Mesendoderm (in vitro differentiated cells): ENCODE results near the gene WFDC5.

Experiments used
- DNase-seq: peaks from one replicate; pipeline ENCODE4 v3.0.0; 2013
- H2AK5ac ChIP-seq: 2 replicates; pipeline ENCODE4 v1.6.1; 2013; ENCODE audit warnings: low read length, inconsistent platforms
- H2BK120ac ChIP-seq: 2 replicates; pipeline ENCODE4 v1.6.1; 2013; ENCODE audit warnings: low read depth, mild to moderate bottlenecking, low read length, moderate library complexity, mixed read lengths
- H2BK15ac ChIP-seq: replicated peaks from 2 replicates; pipeline ENCODE4 v1.6.1; 2013; ENCODE audit warnings: low read depth, mild to moderate bottlenecking, moderate library complexity
- H2BK5ac ChIP-seq: 2 replicates; pipeline ENCODE4 v1.6.1; 2013; ENCODE audit warnings: low read length, inconsistent platforms
- H3K18ac ChIP-seq: 2 replicates; pipeline ENCODE4 v1.6.1; 2013; ENCODE audit warnings: mild to moderate bottlenecking, low read length, mixed read lengths
- H3K23ac ChIP-seq: one replicate; pipeline ENCODE4 v1.6.1; 2013; ENCODE audit warnings: low read length
- H3K27ac ChIP-seq: 2 replicates; pipeline ENCODE4 v1.5.1; 2013; ENCODE audit warnings: low read depth, mild to moderate bottlenecking, inconsistent platforms, low read length, moderate library complexity
- H3K27me3 ChIP-seq: 2 replicates; pipeline ENCODE4 v1.6.1; 2013; ENCODE audit warnings: low read length, control low read depth, mild to moderate bottlenecking, inconsistent platforms; ENCODE audit not compliant: insufficient read depth, poor library complexity
- H3K36me3 ChIP-seq: 2 replicates; pipeline ENCODE4 v1.6.1; 2013; ENCODE audit warnings: low read length, inconsistent platforms; ENCODE audit not compliant: control insufficient read depth, insufficient read depth
- H3K4ac ChIP-seq: one replicate; pipeline ENCODE4 v1.6.1; 2013; ENCODE audit warnings: low read depth, mild to moderate bottlenecking, low read length, moderate library complexity
- H3K4me1 ChIP-seq: 2 replicates; pipeline ENCODE4 v1.6.1; 2013; ENCODE audit warnings: low read depth, low read length, inconsistent platforms; ENCODE audit not compliant: control insufficient read depth
- H3K4me2 ChIP-seq: 2 replicates; pipeline ENCODE4 v1.6.1; 2013; ENCODE audit warnings: low read length
- H3K4me3 ChIP-seq: 2 replicates; pipeline ENCODE4 v1.5.1; 2013; ENCODE audit warnings: mild to moderate bottlenecking, low read length
- H3K56ac ChIP-seq: one replicate; pipeline ENCODE4 v1.6.1; 2013; ENCODE audit warnings: low read length
- H3K79me1 ChIP-seq: 2 replicates; pipeline ENCODE4 v1.6.1; 2013; ENCODE audit warnings: low read length, inconsistent platforms
- H3K79me2 ChIP-seq: 2 replicates; pipeline ENCODE4 v1.6.1; 2013; ENCODE audit warnings: mild to moderate bottlenecking, low read length; ENCODE audit not compliant: control insufficient read depth, insufficient read depth
- H3K9ac ChIP-seq: 2 replicates; pipeline ENCODE4 v1.6.1; 2013; ENCODE audit warnings: low read length, inconsistent platforms
- H4K5ac ChIP-seq: one replicate; pipeline ENCODE4 v1.6.1; 2013; ENCODE audit warnings: low read length
- H4K8ac ChIP-seq: one replicate; pipeline ENCODE4 v1.6.1; 2013; ENCODE audit warnings: low read depth, mild to moderate bottlenecking, control low read depth, low read length, moderate library complexity
- WGBS: extraction: QIAGEN DNeasy Blood & Tissue Kit; methylation state at CpG from one replicate; pipeline ENCODE4 v1.1.7; 2013; ENCODE audit warnings: low lambda C conversion rate, missing lambda C conversion rate; ENCODE audit not compliant: insufficient coverage; ENCODE audit errors: extremely low coverage; 5-methylcytosine and 5-hydroxymethylcytosine counted together

The WFDC5 gene

GRCh38 chr20:45094201-45094600 is 20.8 kb downstream of the WFDC5 start:
- no peak overlapping the region for H3K4me3 ChIP-seq
- no peak overlapping the region for H3K4ac ChIP-seq
- H3K27me3 ChIP-seq = no peaks in the 10 kb centered on the region
- H2AK5ac ChIP-seq = no peak overlapping the region
- DNase-seq = no peak
- no peaks in the 10 kb centered on the region for H3K36me3 ChIP-seq
- no CpG with 5 or more reads among the region's 2 CpGs for WGBS
- no peaks in the 10 kb centered on the region for H3K79me2 ChIP-seq
- H2BK15ac ChIP-seq = no peak overlapping the region
- H3K4me2 ChIP-seq = no peak overlapping the region
- no peak overlapping the region for H2BK5ac ChIP-seq
- H3K56ac ChIP-seq = no peak overlapping the region
- no peak overlapping the region for H3K9ac ChIP-seq
- H3K4me1 ChIP-seq = no peaks in the 10 kb centered on the region
- H3K18ac ChIP-seq = no peak overlapping the region
- H3K27ac ChIP-seq = no peak overlapping the region
- H4K8ac ChIP-seq = no peak overlapping the region
- no peaks in the 10 kb centered on the region for H3K79me1 ChIP-seq
- H2BK120ac ChIP-seq = no peak overlapping the region
- no peak overlapping the region for H3K23ac ChIP-seq
- H4K5ac ChIP-seq = no peak overlapping the region

- Histone ChIP-seq H3K36me3 (no peaks in the 10 kb centered on the region), H2BK5ac (no peak overlapping the region), H3K27me3 (no peaks in the 10 kb centered on the region), H3K4me1 (no peaks in the 10 kb centered on the region), H3K79me1 (no peaks in the 10 kb centered on the region), H3K79me2 (no peaks in the 10 kb centered on the region), H3K4me3 (no peak overlapping the region), H3K18ac (no peak overlapping the region), H3K9ac (no peak overlapping the region), H3K56ac (no peak overlapping the region), H2BK120ac (no peak overlapping the region), H4K5ac (no peak overlapping the region), H2AK5ac (no peak overlapping the region), H3K4me2 (no peak overlapping the region), H3K23ac (no peak overlapping the region), H3K27ac (no peak overlapping the region), H2BK15ac (no peak overlapping the region), H4K8ac (no peak overlapping the region), H3K4ac (no peak overlapping the region)
- no peak for DNase-seq
- WGBS = no CpG with 5 or more reads among the region's 7 CpGs
Observed at GRCh38 chr20:45092898-45093297, 22.1 kb downstream of the WFDC5 start.

- no peak overlapping the region for H3K23ac ChIP-seq
Observed at GRCh38 chr20:45091366-45091765, 23.6 kb downstream of the WFDC5 start.

GRCh38 chr20:45090481-45090880 is 24.5 kb downstream of the WFDC5 start:
- Histone ChIP-seq H2BK15ac (no peak overlapping the region), H3K36me3 (no peaks in the 10 kb centered on the region), H3K79me2 (no peaks in the 10 kb centered on the region), H3K23ac (no peak overlapping the region), H4K5ac (no peak overlapping the region), H3K27me3 (no peaks in the 10 kb centered on the region), H3K4me1 (no peaks in the 10 kb centered on the region), H3K79me1 (no peaks in the 10 kb centered on the region), H2BK5ac (no peak overlapping the region), H3K9ac (no peak overlapping the region), H2BK120ac (no peak overlapping the region), H3K4me2 (no peak overlapping the region), H3K18ac (no peak overlapping the region), H2AK5ac (no peak overlapping the region), H3K4ac (no peak overlapping the region), H4K8ac (no peak overlapping the region), H3K27ac (no peak overlapping the region), H3K4me3 (no peak overlapping the region), H3K56ac (no peak overlapping the region)
- WGBS = no CpG with 5 or more reads among the region's 3 CpGs
- peak; percentile 35 for DNase-seq

More at GRCh38 chr20:45091366-45091765, 23.6 kb downstream of the WFDC5 start:
- Histone ChIP-seq H2BK5ac (no peak overlapping the region), H3K36me3 (no peaks in the 10 kb centered on the region), H3K56ac (no peak overlapping the region), H2BK120ac (no peak overlapping the region), H3K4me3 (no peak overlapping the region), H3K27me3 (no peaks in the 10 kb centered on the region), H3K9ac (no peak overlapping the region), H4K8ac (no peak overlapping the region), H3K18ac (no peak overlapping the region), H2BK15ac (no peak overlapping the region), H2AK5ac (no peak overlapping the region), H3K79me2 (no peaks in the 10 kb centered on the region), H3K4me2 (no peak overlapping the region), H3K27ac (no peak overlapping the region), H3K79me1 (no peaks in the 10 kb centered on the region), H4K5ac (no peak overlapping the region), H3K4ac (no peak overlapping the region), H3K4me1 (no peaks in the 10 kb centered on the region)
- WGBS = no CpG with 5 or more reads among the region's 3 CpGs
- no peak for DNase-seq

GRCh38 chr20:45088247-45088646 is 26.7 kb downstream of the WFDC5 start:
- H2BK5ac ChIP-seq = no peak overlapping the region
- no peak overlapping the region for H3K4ac ChIP-seq
- H3K79me2 ChIP-seq = no peaks in the 10 kb centered on the region
- H3K56ac ChIP-seq = no peak overlapping the region
- no peak overlapping the region for H4K8ac ChIP-seq
- H3K4me1 ChIP-seq = no peaks in the 10 kb centered on the region
- H3K4me3 ChIP-seq = no peak overlapping the region
- no peak overlapping the region for H3K4me2 ChIP-seq
- H2BK15ac ChIP-seq = no peak overlapping the region
- H3K18ac ChIP-seq = no peak overlapping the region
- peak; percentile 39 for DNase-seq
- H3K23ac ChIP-seq = no peak overlapping the region
- H3K36me3 ChIP-seq = no peaks in the 10 kb centered on the region
- no peak overlapping the region for H3K27ac ChIP-seq
- no CpG with 5 or more reads among the region's 7 CpGs for WGBS
- no peaks in the 10 kb centered on the region for H3K27me3 ChIP-seq
- H2BK120ac ChIP-seq = no peak overlapping the region
- no peak overlapping the region for H4K5ac ChIP-seq
- H3K9ac ChIP-seq = no peak overlapping the region
- no peaks in the 10 kb centered on the region for H3K79me1 ChIP-seq
- no peak overlapping the region for H2AK5ac ChIP-seq

- Histone ChIP-seq H4K5ac (no peak overlapping the region), H3K79me2 (no peaks in the 10 kb centered on the region), H4K8ac (no peak overlapping the region), H3K27ac (no peak overlapping the region), H3K79me1 (no peaks in the 10 kb centered on the region), H2BK120ac (no peak overlapping the region), H3K27me3 (no peaks in the 10 kb centered on the region), H3K23ac (no peak overlapping the region), H3K4me2 (no peak overlapping the region), H3K36me3 (no peaks in the 10 kb centered on the region), H3K4me1 (no peaks in the 10 kb centered on the region), H3K4me3 (no peak overlapping the region), H3K4ac (no peak overlapping the region), H3K18ac (no peak overlapping the region), H3K56ac (no peak overlapping the region), H2BK5ac (no peak overlapping the region), H2AK5ac (no peak overlapping the region), H2BK15ac (no peak overlapping the region), H3K9ac (no peak overlapping the region)
- DNase-seq = no peak
- WGBS = no CpG with 5 or more reads among the region's 1 CpG
Observed at GRCh38 chr20:45087814-45088213, 27.2 kb downstream of the WFDC5 start.
